Stimulated activated CD8-positive, alpha-beta memory T cell treated with anti-CD3 and anti-CD28 coated beads, Interleukin-15, amount 100 ng/mL, for 4 hours (primary cell): Measurements from ENCODE around the gene SPDYE8.
"Not testable (repeated sequence)": the region's sequence is repeated elsewhere in the genome, so short reads cannot be mapped to it uniquely, and the experiment has no call there.

Experiments used
- DNase-seq, 2 donors: peaks; one replicate each; pipeline ENCODE4 v3.0.0-alpha.2; 2020; ENCODE audit warnings: low read depth in 2 of 2

SPDYE8 gene

GRCh38 chr7:73029666-73030065, at the start of gene SPDYE8:
Gene SPDYE8 (minus strand): TSS chr7:73029766. CDS start chr7:73027966, 1,800 bp downstream.
- not testable (repeated sequence) for DNase-seq

- not testable (repeated sequence) for DNase-seq
These were observed 28.2 kb upstream of the SPDYE8 start, which contains the start of gene SPDYE11 for GRCh38 chr7:73057811-73058210. Gene SPDYE11 (minus strand): TSS chr7:73057911. CDS start chr7:73056111, 1,800 bp downstream.

- DNase-seq, result not testable (repeated sequence)
These were observed 23.1 kb downstream of the SPDYE8 start for GRCh38 chr7:73006491-73006890.

- peak; percentile 85 to 88 for DNase-seq
These were observed 23.7 kb downstream of the SPDYE8 start for GRCh38 chr7:73005693-73006447.

GRCh38 chr7:73005356-73005692, 24.2 kb downstream of the SPDYE8 start:
- DNase-seq, result peak in 1 of 2 donors; percentile 32

- DNase-seq, result not testable (repeated sequence)
These were observed 31.6 kb downstream of the SPDYE8 start for GRCh38 chr7:72997887-72998468.

GRCh38 chr7:72997447-72997846, 32.1 kb downstream of the SPDYE8 start:
- DNase-seq, result not testable (repeated sequence)

GRCh38 chr7:72995484-72995883, 34.1 kb downstream of the SPDYE8 start:
- DNase-seq, result not testable (repeated sequence)

- DNase-seq, result not testable (repeated sequence)
These were observed 39.2 kb downstream of the SPDYE8 start for GRCh38 chr7:72990146-72990913.

- not testable (repeated sequence) for DNase-seq
These were observed 47.5 kb downstream of the SPDYE8 start for GRCh38 chr7:72982084-72982483.

- DNase-seq, result not testable (repeated sequence)
These were observed 49.2 kb downstream of the SPDYE8 start for GRCh38 chr7:72980382-72980781.

GRCh38 chr7:72976434-72976833, 53.1 kb downstream of the SPDYE8 start:
- DNase-seq, result not testable (repeated sequence)

GRCh38 chr7:72975656-72976286, 53.8 kb downstream of the SPDYE8 start:
- DNase-seq, result not testable (repeated sequence)

GRCh38 chr7:72974781-72975180, 54.8 kb downstream of the SPDYE8 start:
- not testable (repeated sequence) for DNase-seq

- not testable (repeated sequence) for DNase-seq
These were observed 58.1 kb downstream of the SPDYE8 start for GRCh38 chr7:72971505-72971904.
